ENCODE results near the gene STK10.
"Not testable (repeated sequence)": the region's sequence is repeated elsewhere in the genome, so short reads cannot be mapped to it uniquely, and the experiment has no call there.

Gene STK10

GRCh38 chr5:172043865-172044264 is 144.2 kb downstream of the STK10 start:
- intact Hi-C loops (cut with DNase I) = no loop called here
- peak in 2 of 10 donors; percentile 26 to 88 for DNase-seq

GRCh38 chr5:172042183-172042582 is 145.8 kb downstream of the STK10 start:
- DNase-seq = peak in 1 of 10 donors; percentile 24
- intact Hi-C loops (cut with DNase I) = no loop called here

DNA sequence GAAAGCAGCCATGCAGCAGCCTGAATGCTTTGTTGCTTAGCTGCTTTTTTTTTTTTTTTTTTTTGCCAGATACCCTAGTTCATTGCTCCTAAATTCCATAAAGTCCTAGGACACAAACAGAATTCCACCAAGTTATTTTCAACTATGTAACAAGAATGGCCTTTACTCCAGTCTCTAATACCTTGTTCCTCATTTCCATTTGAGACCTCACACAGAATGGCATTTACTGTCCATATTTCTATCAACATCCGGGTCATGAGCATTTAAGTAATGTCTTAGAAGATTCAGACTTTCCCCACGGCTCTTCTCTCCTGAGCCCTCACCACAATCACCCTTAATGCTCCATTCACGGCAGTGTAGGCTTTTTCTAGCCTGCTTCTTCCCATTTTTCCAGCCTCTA is 149.9 kb downstream of the STK10 start:
- intact Hi-C loops (cut with DNase I) = loop anchor here (5.0 kb wide), 1 partner anchor 621 kb away; the partner anchor contains the start of gene FGF18
- DNase-seq = no peak

- DNase-seq = no peak
- intact Hi-C loops (cut with DNase I) = loop anchor here (5.0 kb wide), 1 partner anchor 618 kb away; the partner anchor contains the start of gene FGF18
These were observed 153.0 kb downstream of the STK10 start for GRCh38 chr5:172035049-172035448.

DNA sequence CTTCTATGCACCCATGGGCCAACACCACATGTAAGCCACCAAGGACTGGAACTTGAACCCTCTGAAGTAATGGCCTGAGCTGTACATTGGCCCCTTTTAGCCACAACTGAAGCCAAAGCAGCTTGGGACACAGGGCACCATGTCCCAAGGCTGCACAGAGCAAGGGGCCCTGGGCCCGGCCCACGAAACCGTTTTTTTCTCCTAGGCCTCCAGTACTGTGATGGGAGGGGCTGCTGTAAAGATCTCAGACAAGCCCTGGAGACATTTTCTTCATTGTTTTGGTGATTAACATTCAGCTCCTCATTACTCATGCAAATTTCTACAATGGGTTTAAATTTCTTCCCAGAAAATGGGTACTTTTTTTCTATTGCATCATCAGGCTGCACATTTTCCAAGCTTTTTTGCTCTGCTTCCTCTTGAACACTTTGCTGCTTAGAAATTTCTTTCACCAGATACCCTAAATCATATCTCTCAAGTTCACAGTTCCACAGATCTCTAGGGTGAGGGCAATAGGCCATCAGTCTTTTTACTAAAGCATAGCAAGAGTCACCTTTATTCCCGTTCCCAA is 156.0 kb downstream of the STK10 start:
- intact Hi-C loops (cut with DNase I) = no loop called here
- peak in 1 of 10 donors; percentile 32 for DNase-seq

DNA sequence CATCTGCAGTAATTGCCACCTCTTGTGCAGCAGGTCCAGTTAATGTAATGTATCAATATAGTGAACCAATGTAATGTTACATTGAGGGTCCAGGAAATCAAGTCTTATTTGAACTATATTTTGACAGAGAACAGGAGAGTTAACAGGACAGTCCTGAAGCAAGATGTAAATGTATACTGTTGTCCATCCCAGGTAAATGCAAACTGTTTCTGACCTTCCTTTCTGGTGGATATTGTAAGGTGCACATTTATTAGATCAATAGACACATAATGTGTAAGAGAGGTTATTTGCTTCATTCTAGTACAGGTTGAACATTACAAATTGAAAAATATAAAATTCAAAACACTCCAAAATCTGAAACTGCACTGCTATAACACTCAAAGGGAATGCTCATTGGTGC is 158.1 kb downstream of the STK10 start:
- no peak for DNase-seq
- intact Hi-C loops (cut with DNase I) = no loop called here

- DNase-seq = no peak
- intact Hi-C loops (cut with DNase I) = no loop called here
These were observed 159.9 kb downstream of the STK10 start for GRCh38 chr5:172028167-172028566.

GRCh38 chr5:172020110-172020786 is 167.8 kb downstream of the STK10 start:
- DNase-seq; intact Hi-C loops (cut with DNase I): not testable (repeated sequence)

DNA sequence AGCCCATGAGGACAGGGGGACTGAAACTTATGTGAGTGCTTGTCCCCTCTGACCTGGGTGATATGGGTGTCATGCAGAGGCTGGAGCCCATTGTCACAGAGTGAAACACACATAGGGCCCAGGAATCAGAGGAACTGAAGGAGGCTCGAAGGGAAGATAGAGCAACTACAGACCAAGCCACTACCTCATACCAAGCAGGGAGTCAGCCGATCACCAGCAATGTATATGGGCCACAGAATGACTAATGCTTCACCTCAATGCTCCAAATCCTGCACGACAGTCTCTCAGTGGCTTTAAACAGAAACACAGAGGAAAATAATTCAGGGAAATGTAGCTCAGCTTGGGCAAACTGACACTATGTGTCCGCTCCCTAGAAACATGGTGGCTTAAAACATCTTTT is 172.7 kb downstream of the STK10 start:
- no peak for DNase-seq
- intact Hi-C loops (cut with DNase I) = no loop called here

GRCh38 chr5:172010278-172010677 is 177.7 kb downstream of the STK10 start:
- no peak for DNase-seq
- intact Hi-C loops (cut with DNase I) = no loop called here

DNA sequence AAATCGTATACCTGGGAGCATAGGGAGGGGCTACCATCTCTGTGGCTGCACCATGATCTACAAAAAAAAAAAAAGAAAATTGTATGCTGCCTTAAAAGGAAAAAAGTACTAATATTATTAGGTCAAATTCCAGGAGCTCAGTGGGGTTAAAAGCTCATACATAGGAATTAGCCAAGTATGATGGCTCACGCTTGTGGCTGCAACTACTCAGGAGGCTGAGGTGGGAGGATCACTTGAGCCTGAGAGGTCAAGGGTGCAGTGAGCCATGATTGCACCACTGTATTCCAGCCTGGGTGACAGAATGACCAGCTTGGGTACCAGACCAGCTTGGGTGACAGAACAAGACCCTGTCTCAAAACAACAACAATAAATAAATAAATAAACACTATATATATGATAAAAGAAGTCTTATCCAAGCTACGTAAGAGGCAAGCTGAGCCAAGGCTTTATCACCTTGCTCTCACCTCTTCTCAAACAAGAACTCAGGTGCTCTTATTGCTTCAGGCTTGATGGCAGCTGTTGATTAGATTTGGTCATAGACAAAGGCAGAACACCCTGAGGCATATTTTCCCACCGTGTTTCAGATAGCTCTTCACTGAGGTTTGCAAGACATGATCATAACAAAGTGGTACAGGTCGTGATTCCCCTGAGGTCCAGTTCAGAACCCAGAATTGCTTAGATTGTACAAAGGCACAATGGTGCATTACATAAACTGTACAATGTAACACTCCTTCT is 178.3 kb downstream of the STK10 start:
- DNase-seq = no peak
- intact Hi-C loops (cut with DNase I) = loop anchor here (5.0 to 10.0 kb wide), 2 partner anchors 97 to 615 kb away; no protein-coding TSS in a partner anchor

DNA sequence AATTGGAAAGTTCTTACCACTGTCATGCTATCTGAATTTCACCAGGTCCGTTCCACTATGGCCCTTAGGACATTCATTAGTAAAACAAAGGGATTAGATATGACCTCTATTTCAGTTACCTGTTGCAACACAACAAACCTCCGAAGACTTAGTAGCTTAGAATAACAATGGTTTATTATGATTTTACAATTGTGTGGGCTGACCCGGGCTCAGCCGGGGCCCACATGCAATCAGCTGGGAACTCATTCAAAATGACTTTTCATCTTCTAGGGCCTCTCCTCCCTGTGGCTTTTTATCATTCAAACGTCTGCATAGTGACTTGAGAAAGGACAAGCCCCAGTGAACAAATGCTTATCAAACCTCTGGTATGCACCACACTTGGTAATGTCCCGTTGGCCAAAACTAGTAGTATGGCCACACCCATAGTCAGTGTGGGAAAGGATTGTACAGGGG is 179.3 kb downstream of the STK10 start:
- DNase-seq = no peak
- intact Hi-C loops (cut with DNase I) = loop anchor here (5.0 to 10.0 kb wide), 2 partner anchors 96 to 614 kb away; no protein-coding TSS in a partner anchor

GRCh38 chr5:172008111-172008455 is 179.9 kb downstream of the STK10 start:
- intact Hi-C loops (cut with DNase I) = loop anchor here (5.0 to 10.0 kb wide), 2 partner anchors 96 to 613 kb away; no protein-coding TSS in a partner anchor

GRCh38 chr5:172007175-172008110 is 180.6 kb downstream of the STK10 start:
- no peak for DNase-seq
- intact Hi-C loops (cut with DNase I) = loop anchor here (2.0 to 10.0 kb wide), 3 partner anchors 95 to 613 kb away; partner anchors contain the start of gene STK10

More at GRCh38 chr5:172008111-172008455, 179.9 kb downstream of the STK10 start:
- DNase-seq = no peak

GRCh38 chr5:172006321-172007174 is 181.5 kb downstream of the STK10 start, which contains the start of gene FBXW11:
Gene FBXW11 (minus strand): TSS chr5:172006638. CDS start chr5:172006502, 136 bp downstream.
- DNase-seq = peak; percentile 95 to 100 (median 98)
- intact Hi-C loops (cut with DNase I) = loop anchor here (2.0 to 10.0 kb wide), 3 partner anchors 94 to 612 kb away; partner anchors contain the start of gene STK10

- intact Hi-C loops (cut with DNase I) = loop anchor here (2.0 to 10.0 kb wide), 3 partner anchors 94 to 611 kb away; partner anchors contain the start of gene STK10
- peak in 6 of 10 donors; percentile 15 to 90 (median 45) for DNase-seq
These were observed 182.2 kb downstream of the STK10 start for GRCh38 chr5:172005708-172006320.

DNA sequence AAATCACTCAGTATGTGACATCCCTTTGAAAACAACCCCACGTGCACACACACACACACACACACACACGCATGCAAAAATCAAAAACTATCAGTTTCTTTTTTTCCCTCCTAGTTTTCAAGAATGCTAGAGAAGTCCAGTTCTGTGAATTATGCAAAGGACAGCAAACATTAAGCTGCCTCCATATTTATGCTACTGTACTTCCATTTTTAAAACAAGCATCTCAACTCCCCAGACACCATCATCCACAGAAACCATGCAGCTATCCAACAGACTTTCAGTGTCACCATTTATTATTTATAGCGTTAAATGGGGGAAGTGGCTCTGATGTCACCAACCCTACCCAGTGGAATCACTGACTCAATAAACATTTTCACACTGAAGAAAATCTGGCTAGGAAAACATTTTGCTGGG is 183.2 kb downstream of the STK10 start:
- intact Hi-C loops (cut with DNase I) = loop anchor here (5.0 to 10.0 kb wide), 2 partner anchors 93 to 610 kb away; no protein-coding TSS in a partner anchor
- DNase-seq = no peak

GRCh38 chr5:172003746-172004145 is 184.3 kb downstream of the STK10 start:
- DNase-seq = no peak
- intact Hi-C loops (cut with DNase I) = loop anchor here (10.0 kb wide), 1 partner anchor 609 kb away; no protein-coding TSS in a partner anchor
